ENCODE results near the gene CDK15.

The CDK15 gene

GRCh38 chr2:201879996-201880395, 73.7 kb downstream of the CDK15 start:
- no peaks in the 10 kb centered on the region for H3K79me1 ChIP-seq (ENCODE audit: low read length)
- no peak overlapping the region for H4K8ac ChIP-seq (ENCODE audit: low read depth, low read length)
- H2BK15ac ChIP-seq (replicated peaks; ENCODE audit: low read depth) = no peak overlapping the region
- DNase-seq = no peak
- H3K27me3 ChIP-seq (ENCODE audit: insufficient read depth, low read length, poor library complexity) = no peaks in the 10 kb centered on the region
- no peak overlapping the region for H3K4me3 ChIP-seq (ENCODE audit: low read length)
- no peak overlapping the region for H3K9ac ChIP-seq (ENCODE audit: low read length)
- no peaks in the 10 kb centered on the region for H3K36me3 ChIP-seq (ENCODE audit: control insufficient read depth, insufficient read depth, low read length)
- H3K79me2 ChIP-seq (ENCODE audit: control insufficient read depth, insufficient read depth, low read length) = no peaks in the 10 kb centered on the region
- H3K27ac ChIP-seq (ENCODE audit: low read depth, low read length) = no peak overlapping the region
- H2BK5ac ChIP-seq (ENCODE audit: low read length) = no peak overlapping the region
- no peak overlapping the region for H3K4me2 ChIP-seq (ENCODE audit: low read length)
- H2BK120ac ChIP-seq (ENCODE audit: low read depth, low read length) = no peak overlapping the region
- H3K4ac ChIP-seq (ENCODE audit: low read depth, low read length) = no peak overlapping the region
- H2AK5ac ChIP-seq (ENCODE audit: low read length) = no peak overlapping the region
- H3K4me1 ChIP-seq (ENCODE audit: control insufficient read depth, low read depth, low read length) = peaks cover 4% of the 10 kb centered on the region
- H3K23ac ChIP-seq (ENCODE audit: low read length) = no peak overlapping the region
- no peak overlapping the region for H3K18ac ChIP-seq (ENCODE audit: low read length)
- WGBS (ENCODE audit: extremely low coverage, insufficient coverage, low lambda C conversion rate) = no CpG with 5 or more reads among the region's 10 CpGs
- H3K56ac ChIP-seq (ENCODE audit: low read length) = no peak overlapping the region
- H4K5ac ChIP-seq (ENCODE audit: low read length) = no peak overlapping the region

- H3K27me3 ChIP-seq (ENCODE audit: insufficient read depth, low read length, poor library complexity) = no peaks in the 10 kb centered on the region
- no peak overlapping the region for H3K4me3 ChIP-seq (ENCODE audit: low read length)
- H2AK5ac ChIP-seq (ENCODE audit: low read length) = no peak overlapping the region
Measured at GRCh38 chr2:201880579-201880978, 74.2 kb downstream of the CDK15 start.

GRCh38 chr2:201880993-201881611, 74.8 kb downstream of the CDK15 start:
- Histone ChIP-seq H3K4me2 (ENCODE audit: low read length) (no peak overlapping the region), H2AK5ac (ENCODE audit: low read length) (no peak overlapping the region), H2BK5ac (ENCODE audit: low read length) (no peak overlapping the region), H3K27ac (ENCODE audit: low read depth, low read length) (no peak overlapping the region), H3K9ac (ENCODE audit: low read length) (no peak overlapping the region), H4K8ac (ENCODE audit: low read depth, low read length) (no peak overlapping the region), H3K4me1 (ENCODE audit: control insufficient read depth, low read depth, low read length) (peaks cover 4% of the 10 kb centered on the region), H3K56ac (ENCODE audit: low read length) (peak overlapping the region; percentile 10), H2BK15ac (replicated peaks; ENCODE audit: low read depth) (no peak overlapping the region), H3K4me3 (ENCODE audit: low read length) (no peak overlapping the region), H3K18ac (ENCODE audit: low read length) (no peak overlapping the region), H3K79me2 (ENCODE audit: control insufficient read depth, insufficient read depth, low read length) (no peaks in the 10 kb centered on the region), H3K23ac (ENCODE audit: low read length) (no peak overlapping the region), H2BK120ac (ENCODE audit: low read depth, low read length) (no peak overlapping the region), H3K36me3 (ENCODE audit: control insufficient read depth, insufficient read depth, low read length) (no peaks in the 10 kb centered on the region), H3K27me3 (ENCODE audit: insufficient read depth, low read length, poor library complexity) (no peaks in the 10 kb centered on the region), H4K5ac (ENCODE audit: low read length) (no peak overlapping the region), H3K4ac (ENCODE audit: low read depth, low read length) (no peak overlapping the region), H3K79me1 (ENCODE audit: low read length) (no peaks in the 10 kb centered on the region)
- no peak for DNase-seq
- no CpG with 5 or more reads among the region's 9 CpGs for WGBS (ENCODE audit: extremely low coverage, insufficient coverage, low lambda C conversion rate)

More at GRCh38 chr2:201880579-201880978, 74.2 kb downstream of the CDK15 start:
- Histone ChIP-seq H4K8ac (ENCODE audit: low read depth, low read length) (no peak overlapping the region), H3K23ac (ENCODE audit: low read length) (no peak overlapping the region), H3K27ac (ENCODE audit: low read depth, low read length) (no peak overlapping the region), H2BK15ac (replicated peaks; ENCODE audit: low read depth) (no peak overlapping the region), H3K36me3 (ENCODE audit: control insufficient read depth, insufficient read depth, low read length) (no peaks in the 10 kb centered on the region), H3K4me2 (ENCODE audit: low read length) (no peak overlapping the region), H3K56ac (ENCODE audit: low read length) (no peak overlapping the region), H2BK120ac (ENCODE audit: low read depth, low read length) (no peak overlapping the region), H3K79me1 (ENCODE audit: low read length) (no peaks in the 10 kb centered on the region), H3K79me2 (ENCODE audit: control insufficient read depth, insufficient read depth, low read length) (no peaks in the 10 kb centered on the region), H4K5ac (ENCODE audit: low read length) (no peak overlapping the region), H3K9ac (ENCODE audit: low read length) (no peak overlapping the region), H3K18ac (ENCODE audit: low read length) (no peak overlapping the region), H2BK5ac (ENCODE audit: low read length) (no peak overlapping the region), H3K4me1 (ENCODE audit: control insufficient read depth, low read depth, low read length) (peaks cover 4% of the 10 kb centered on the region), H3K4ac (ENCODE audit: low read depth, low read length) (no peak overlapping the region)
- WGBS (ENCODE audit: extremely low coverage, insufficient coverage, low lambda C conversion rate) = no CpG with 5 or more reads among the region's 3 CpGs
- DNase-seq = no peak

GRCh38 chr2:201881741-201882140, 75.4 kb downstream of the CDK15 start:
- Histone ChIP-seq H3K79me1 (ENCODE audit: low read length) (no peaks in the 10 kb centered on the region), H3K79me2 (ENCODE audit: control insufficient read depth, insufficient read depth, low read length) (no peaks in the 10 kb centered on the region), H2BK15ac (replicated peaks; ENCODE audit: low read depth) (no peak overlapping the region), H3K23ac (ENCODE audit: low read length) (no peak overlapping the region), H3K4me3 (ENCODE audit: low read length) (no peak overlapping the region), H3K4me2 (ENCODE audit: low read length) (no peak overlapping the region), H3K18ac (ENCODE audit: low read length) (no peak overlapping the region), H2BK120ac (ENCODE audit: low read depth, low read length) (no peak overlapping the region), H3K36me3 (ENCODE audit: control insufficient read depth, insufficient read depth, low read length) (no peaks in the 10 kb centered on the region), H3K56ac (ENCODE audit: low read length) (peak overlapping the region; percentile 50), H3K4me1 (ENCODE audit: control insufficient read depth, low read depth, low read length) (peaks cover 4% of the 10 kb centered on the region), H3K9ac (ENCODE audit: low read length) (no peak overlapping the region), H3K27ac (ENCODE audit: low read depth, low read length) (no peak overlapping the region), H2AK5ac (ENCODE audit: low read length) (no peak overlapping the region), H4K5ac (ENCODE audit: low read length) (no peak overlapping the region), H4K8ac (ENCODE audit: low read depth, low read length) (no peak overlapping the region), H2BK5ac (ENCODE audit: low read length) (no peak overlapping the region), H3K27me3 (ENCODE audit: insufficient read depth, low read length, poor library complexity) (no peaks in the 10 kb centered on the region), H3K4ac (ENCODE audit: low read depth, low read length) (no peak overlapping the region)
- no CpG with 5 or more reads among the region's 4 CpGs for WGBS (ENCODE audit: extremely low coverage, insufficient coverage, low lambda C conversion rate)
- no peak for DNase-seq

GRCh38 chr2:201882353-201883090, 76.2 kb downstream of the CDK15 start:
- H3K4me2 ChIP-seq (ENCODE audit: low read length) = no peak overlapping the region
- H2BK120ac ChIP-seq (ENCODE audit: low read depth, low read length) = no peak overlapping the region
- peak overlapping the region; percentile 57 for H3K56ac ChIP-seq (ENCODE audit: low read length)
- H3K9ac ChIP-seq (ENCODE audit: low read length) = no peak overlapping the region
- no CpG with 5 or more reads among the region's 14 CpGs for WGBS (ENCODE audit: extremely low coverage, insufficient coverage, low lambda C conversion rate)
- H2BK15ac ChIP-seq (replicated peaks; ENCODE audit: low read depth) = no peak overlapping the region
- H2BK5ac ChIP-seq (ENCODE audit: low read length) = no peak overlapping the region
- no peaks in the 10 kb centered on the region for H3K79me1 ChIP-seq (ENCODE audit: low read length)
- H3K4me3 ChIP-seq (ENCODE audit: low read length) = no peak overlapping the region
- no peak overlapping the region for H2AK5ac ChIP-seq (ENCODE audit: low read length)
- no peak overlapping the region for H4K8ac ChIP-seq (ENCODE audit: low read depth, low read length)
- no peak overlapping the region for H3K27ac ChIP-seq (ENCODE audit: low read depth, low read length)
- H3K4ac ChIP-seq (ENCODE audit: low read depth, low read length) = no peak overlapping the region
- H3K4me1 ChIP-seq (ENCODE audit: control insufficient read depth, low read depth, low read length) = peaks cover 4% of the 10 kb centered on the region
- no peaks in the 10 kb centered on the region for H3K36me3 ChIP-seq (ENCODE audit: control insufficient read depth, insufficient read depth, low read length)
- no peaks in the 10 kb centered on the region for H3K79me2 ChIP-seq (ENCODE audit: control insufficient read depth, insufficient read depth, low read length)
- peak; percentile 62 for DNase-seq
- H4K5ac ChIP-seq (ENCODE audit: low read length) = no peak overlapping the region
- no peak overlapping the region for H3K23ac ChIP-seq (ENCODE audit: low read length)
- no peak overlapping the region for H3K18ac ChIP-seq (ENCODE audit: low read length)
- no peaks in the 10 kb centered on the region for H3K27me3 ChIP-seq (ENCODE audit: insufficient read depth, low read length, poor library complexity)
